Ovary (tissue), 9 donors: ENCODE results near the gene FBXO42. TPM values are rescaled to one million over a fixed set of nuclear protein-coding genes. Genes with fewer than 3 reads are reported as not detected.
A peak's percentile ranks its signal among the peaks of the same experiment; 100 is the strongest.

Source experiments
- DNase-seq, 5 donors: peaks; one replicate each; pipeline ENCODE4 v3.0.0-alpha.2; 2019 to 2020
- H3K27ac ChIP-seq, 2 donors: fragments of 200-600 bp; one replicate each; pipeline versions ENCODE4 v1.5.1 to v1.8.0; 2019 to 2022
- H3K27me3 ChIP-seq: fragments of 200-600 bp; one replicate; pipeline ENCODE4 v1.8.0; 2022
- H3K36me3 ChIP-seq: fragments of 200-600 bp; sonication (generic); one replicate; pipeline ENCODE4 v1.5.1; 2019
- H3K4me1 ChIP-seq: one replicate; pipeline ENCODE4 v1.8.1; 2013; ENCODE audit warnings: mild to moderate bottlenecking, moderate library complexity; ENCODE audit not compliant: insufficient read depth
- H3K4me3 ChIP-seq: fragments of 200-600 bp; sonication (generic); one replicate; pipeline ENCODE4 v1.5.1; 2017
- H3K9me3 ChIP-seq, 2 donors: fragments of 200-600 bp in 1 of 2; sonication (generic) in 1 of 2; one replicate each; pipeline versions ENCODE4 v1.5.1 to v1.8.1; 2013 to 2019; ENCODE audit warnings: mild to moderate bottlenecking in 1 of 2, moderate library complexity in 1 of 2
- EP300 ChIP-seq: sonication (generic); formaldehyde crosslinking; IDR thresholded peaks from one replicate; pipeline ENCODE4 v1.6.1; 2017; ENCODE audit warnings: antibody characterized with exemption
- POLR2A ChIP-seq: fragments of 450-650 bp; IDR thresholded peaks from one replicate; pipeline ENCODE4 v1.6.1; 2017; ENCODE audit warnings: antibody characterized with exemption, mild to moderate bottlenecking, moderate library complexity
- WGBS, 3 donors: extraction: QIAGEN DNeasy Blood & Tissue Kit in 1 of 3; methylation state at CpG; one replicate each; pipeline versions ENCODE4 v1.1.5 to v1.1.7; 2013 to 2017; 5-methylcytosine and 5-hydroxymethylcytosine counted together
- intact Hi-C, 4 donors: fragments of 100-400 bp; cut with DNase I; formaldehyde crosslinking; loops; one replicate each; pipeline versions ENCODE4 v1.11.0 to v1.15.1; 2022 to 2023
- polyA plus RNA-seq, 2 donors: library from polyadenylated mRNA; stranded (reverse); fragments of 200-250 nt in 1 of 2; fragments of 350-450 nt in 1 of 2; fragmentation: Illumina TruSeq in 1 of 2; extraction: RNeasy Lipid Tissue Mini Kit (QIAGEN cat#74804) in 1 of 2; gene quantifications; one replicate each; pipeline ENCODE4 v1.2.3, GENCODE V29; 2013 to 2014
- total RNA-seq, 7 donors: library from RNA; depleted of rRNA in 2 of 7; stranded (reverse); fragments of >200 nt in 2 of 7; fragmentation: NEBNext Ultra II Directional in 3 of 7; extraction: Animal tissue kit (Norgen Biotek cat#: 25700) in 3 of 7; gene quantifications; one replicate each; pipeline versions ENCODE4 v1.1.0 to v1.2.4, GENCODE V29; 2016 to 2023
- TF ChIP-seq, protein P1 (sequence below), 3 donors: fragments of 450-650 bp in 2 of 3; fragments of 200-600 bp in 1 of 3; IDR thresholded peaks; one replicate each; pipeline versions ENCODE4 v1.5.1 to v1.8.0; 2016 to 2022; ENCODE audit warnings: antibody characterized with exemption in 3 of 3, mild to moderate bottlenecking in 1 of 3
- donor health status: DM: no; HTN: no; CAD: no; lungs with moderate emphysema.
- donor health status: DM: no; HTN: no; CAD: no.
- donor health status: Bipolar disorder and iron deficiency.
- donor health status: DM: yes; HTN: yes; CAD: no.
- donor health status: DM: no; HTN: no; CAD: no.
- donor health status: DM: yes; HTN: yes; CAD: no.

Gene FBXO42
- total and polyA plus RNA-seq, 9 donors: 16.0 to 35.3 (median 21.9) TPM

- Histone ChIP-seq H3K27me3 (no peaks in the 10 kb centered on the region), H3K4me3 (no peak overlapping the region), H3K27ac (no peak overlapping the region), H3K36me3 (no peaks in the 10 kb centered on the region), H3K9me3 (no peaks in the 10 kb centered on the region), H3K4me1 (peaks cover 5% of the 10 kb centered on the region)
- TF ChIP-seq, protein P1, sequence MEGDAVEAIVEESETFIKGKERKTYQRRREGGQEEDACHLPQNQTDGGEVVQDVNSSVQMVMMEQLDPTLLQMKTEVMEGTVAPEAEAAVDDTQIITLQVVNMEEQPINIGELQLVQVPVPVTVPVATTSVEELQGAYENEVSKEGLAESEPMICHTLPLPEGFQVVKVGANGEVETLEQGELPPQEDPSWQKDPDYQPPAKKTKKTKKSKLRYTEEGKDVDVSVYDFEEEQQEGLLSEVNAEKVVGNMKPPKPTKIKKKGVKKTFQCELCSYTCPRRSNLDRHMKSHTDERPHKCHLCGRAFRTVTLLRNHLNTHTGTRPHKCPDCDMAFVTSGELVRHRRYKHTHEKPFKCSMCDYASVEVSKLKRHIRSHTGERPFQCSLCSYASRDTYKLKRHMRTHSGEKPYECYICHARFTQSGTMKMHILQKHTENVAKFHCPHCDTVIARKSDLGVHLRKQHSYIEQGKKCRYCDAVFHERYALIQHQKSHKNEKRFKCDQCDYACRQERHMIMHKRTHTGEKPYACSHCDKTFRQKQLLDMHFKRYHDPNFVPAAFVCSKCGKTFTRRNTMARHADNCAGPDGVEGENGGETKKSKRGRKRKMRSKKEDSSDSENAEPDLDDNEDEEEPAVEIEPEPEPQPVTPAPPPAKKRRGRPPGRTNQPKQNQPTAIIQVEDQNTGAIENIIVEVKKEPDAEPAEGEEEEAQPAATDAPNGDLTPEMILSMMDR (IDR thresholded peaks at IDR 0.05): no peak
- no peak for TF ChIP-seq POLR2A
- no peak for TF ChIP-seq EP300
- DNase-seq: no peak
- intact Hi-C loops: no loop called here
- WGBS, 3 donors: 86 to 93% (median 87%) methylated on average over 2 of the region's 2 CpGs
Observed at GRCh38 chr1:16235347-16235746, 116.9 kb downstream of the FBXO42 start.

DNA sequence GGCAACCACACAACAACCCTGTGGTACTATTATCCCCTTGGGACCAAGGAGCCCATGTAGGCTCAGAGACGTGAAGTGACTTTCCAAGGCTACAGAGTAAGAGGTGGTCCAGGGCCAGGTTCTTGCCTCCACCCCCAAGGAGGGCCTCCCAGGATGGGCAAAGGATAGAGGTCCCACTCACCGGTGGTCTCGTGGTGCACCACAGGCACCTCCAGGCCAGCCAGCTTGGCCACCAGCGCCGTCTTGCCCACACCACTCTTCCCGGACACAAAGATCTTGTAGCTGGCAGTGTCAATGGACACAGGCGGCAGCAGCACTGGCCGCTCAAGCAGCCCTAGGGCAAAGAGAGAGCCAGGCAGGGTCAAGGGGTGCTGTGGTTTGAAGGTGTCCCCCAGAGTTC lies 118.8 kb downstream of the FBXO42 start:
- Histone ChIP-seq H3K36me3 (no peaks in the 10 kb centered on the region), H3K27ac (no peak overlapping the region), H3K27me3 (no peaks in the 10 kb centered on the region), H3K4me1 (peaks cover 5% of the 10 kb centered on the region), H3K4me3 (no peak overlapping the region), H3K9me3 (no peaks in the 10 kb centered on the region)
- intact Hi-C loops: no loop called here
- DNase-seq: peak in 1 of 5 donors; percentile 30
- WGBS, 3 donors: 95 to 97% (median 96%) methylated on average over 8 of the region's 8 CpGs
- TF ChIP-seq, protein P1 (IDR thresholded peaks at IDR 0.05): no peak
- no peak for TF ChIP-seq EP300
- no peak for TF ChIP-seq POLR2A

GRCh38 chr1:16232316-16232710 lies 120.0 kb downstream of the FBXO42 start:
- WGBS, 3 donors: 84 to 92% (median 91%) methylated on average over 5 of the region's 5 CpGs
- Histone ChIP-seq H3K4me1 (peaks cover 3% of the 10 kb centered on the region), H3K9me3 (no peaks in the 10 kb centered on the region), H3K36me3 (no peaks in the 10 kb centered on the region), H3K27me3 (no peaks in the 10 kb centered on the region), H3K4me3 (no peak overlapping the region), H3K27ac (no peak overlapping the region)
- intact Hi-C loops: no loop called here
- TF ChIP-seq, protein P1 (IDR thresholded peaks at IDR 0.05): no peak
- no peak for TF ChIP-seq EP300
- TF ChIP-seq POLR2A: no peak
- peak in 1 of 5 donors; percentile 27 for DNase-seq

DNA sequence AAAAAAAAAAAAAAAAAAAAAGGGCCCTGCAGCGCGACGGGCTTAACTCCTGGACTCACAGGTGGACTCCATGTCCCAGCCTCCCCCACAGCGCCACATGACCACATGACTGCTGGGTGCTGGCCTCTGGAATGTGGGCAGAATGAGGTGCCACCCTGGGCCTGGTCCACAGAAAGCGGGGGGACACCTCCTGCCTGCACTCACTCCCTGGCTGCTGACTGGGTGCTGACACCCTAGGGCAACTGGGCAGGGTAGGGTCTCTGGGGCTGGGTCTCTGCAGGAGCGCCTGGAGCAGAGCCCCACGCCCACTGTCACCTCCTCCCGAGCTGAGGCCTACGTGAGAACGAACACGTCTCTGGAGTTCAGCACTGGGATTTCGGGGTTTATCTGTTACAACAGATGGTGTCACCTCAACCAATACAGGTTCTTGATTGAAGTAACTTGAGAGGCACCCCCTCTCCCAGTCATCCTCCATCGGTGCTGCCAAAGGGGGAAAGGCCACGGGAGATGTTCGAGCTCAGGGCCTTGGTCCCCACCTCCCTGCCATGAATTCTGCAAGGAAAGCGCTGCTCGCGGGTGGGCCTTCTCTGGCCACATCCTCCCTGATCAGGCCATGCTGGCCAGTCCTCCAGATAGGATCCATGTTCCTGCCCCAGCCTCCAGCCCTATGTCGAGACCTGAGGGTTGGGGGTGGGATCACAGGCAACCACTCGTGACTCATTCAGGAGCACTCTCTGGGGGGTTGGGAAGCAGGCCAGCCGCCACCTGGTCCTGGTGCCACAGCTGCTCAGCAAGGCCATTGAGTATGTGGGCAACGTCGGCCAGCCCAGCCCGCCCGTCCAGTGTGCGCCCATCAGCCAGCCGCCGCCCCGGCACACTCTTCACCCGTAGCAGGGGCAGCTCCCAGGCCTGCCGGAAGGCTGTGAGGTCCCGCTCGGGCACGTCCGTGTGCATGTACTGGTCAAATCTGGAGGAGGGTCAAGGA lies 120.7 kb downstream of the FBXO42 start:
- whole genome bisulfite sequencing, 3 donors: 88 to 89% (median 89%) methylated on average over 35 of the region's 35 CpGs
- peaks cover 5% of the 10 kb centered on the region for H3K4me1 ChIP-seq
- no peak for TF ChIP-seq POLR2A
- TF ChIP-seq EP300: no peak
- TF ChIP-seq, protein P1 (IDR thresholded peaks at IDR 0.05): no peak
- intact Hi-C loops: no loop called here
- no peak overlapping the region for H3K4me3 ChIP-seq
- H3K27ac ChIP-seq: no peak overlapping the region
- H3K36me3 ChIP-seq: no peaks in the 10 kb centered on the region
- DNase-seq: peak in 1 of 5 donors; percentile 43
- no peaks in the 10 kb centered on the region for H3K27me3 ChIP-seq
- H3K9me3 ChIP-seq: no peaks in the 10 kb centered on the region
